ENCODE results near the gene MRPL18. TPM values are rescaled to one million over a fixed set of nuclear protein-coding genes. Genes with fewer than 3 reads are reported as not detected.
A peak's percentile ranks its signal among the peaks of the same experiment; 100 is the strongest.
"Not testable (repeated sequence)": the region's sequence is repeated elsewhere in the genome, so short reads cannot be mapped to it uniquely, and the experiment has no call there.

MRPL18 gene
- total RNA-seq, 2 donors from 2014 or later: 23.2 to 24.9 TPM

DNA sequence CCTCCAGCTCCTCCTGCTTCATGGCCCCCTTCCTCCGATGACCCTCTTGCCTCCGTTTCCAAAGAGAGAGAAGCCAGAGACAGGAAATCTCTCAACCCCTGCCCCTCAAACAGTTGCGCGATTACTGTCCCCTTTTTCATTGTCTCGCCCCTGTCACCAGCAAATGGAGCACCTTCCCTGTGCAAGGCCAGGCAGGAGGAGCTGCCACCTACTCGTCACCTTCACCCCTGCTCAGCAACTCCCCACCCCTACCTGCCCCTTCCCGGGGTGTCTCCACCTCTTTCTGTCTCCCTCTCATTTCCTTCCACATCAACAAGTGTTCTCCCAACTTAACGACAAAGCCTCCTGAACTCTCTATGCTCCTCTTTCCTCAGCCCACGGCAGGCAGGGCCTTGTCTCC lies 23.5 kb downstream of the MRPL18 start:
- peaks cover 7% of the 10 kb centered on the region for H3K4me1 Mint-ChIP-seq
- ATAC-seq (no peak), DNase-seq (no peak)
- H3K36me3 Mint-ChIP-seq (ENCODE audit: low read depth): peaks cover 8% of the 10 kb centered on the region
- H3K27me3 Mint-ChIP-seq: no peaks in the 10 kb centered on the region
- no peaks in the 10 kb centered on the region for H3K9me3 ChIP-seq (ENCODE audit: control insufficient read depth, low read length, poor library complexity, severe bottlenecking)
- H3K4me3 Mint-ChIP-seq: no peak overlapping the region
- H3K27ac Mint-ChIP-seq: no peak overlapping the region

GRCh38 chr6:159815410-159815809 lies 25.1 kb downstream of the MRPL18 start:
- Mint-ChIP-seq H3K27me3 (no peaks in the 10 kb centered on the region), H3K36me3 (ENCODE audit: low read depth) (peaks cover 8% of the 10 kb centered on the region), H3K4me1 (peaks cover 19% of the 10 kb centered on the region), H3K4me3 (no peak overlapping the region), H3K27ac (no peak overlapping the region)
- H3K9me3 ChIP-seq (ENCODE audit: control insufficient read depth, low read length, poor library complexity, severe bottlenecking): no peaks in the 10 kb centered on the region
- DNase-seq: no peak
- ATAC-seq: no peak

DNA sequence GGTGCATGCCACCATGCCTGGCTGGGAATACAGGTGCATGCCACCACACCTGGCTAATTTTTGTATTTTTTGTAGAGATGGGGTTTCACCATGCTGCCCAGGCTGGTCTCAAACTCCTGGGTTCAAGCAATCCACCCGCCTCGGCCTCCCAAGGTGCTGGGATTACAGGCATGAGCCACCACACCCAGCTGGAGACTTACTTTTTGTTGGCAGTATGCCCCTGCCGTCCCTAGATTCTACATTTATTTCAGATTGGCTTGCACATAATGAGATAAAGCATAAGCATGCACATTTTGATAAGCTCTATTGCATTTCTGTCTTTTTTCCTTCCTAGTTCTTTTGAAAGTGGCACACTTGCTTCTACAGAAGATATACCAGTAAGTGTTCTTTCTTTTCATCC lies 26.5 kb downstream of the MRPL18 start:
- not testable (repeated sequence) for H3K36me3 Mint-ChIP-seq (ENCODE audit: low read depth); H3K9me3 ChIP-seq (ENCODE audit: control insufficient read depth, low read length, poor library complexity, severe bottlenecking); H3K27ac Mint-ChIP-seq; ATAC-seq; DNase-seq; H3K4me3 Mint-ChIP-seq; H3K27me3 Mint-ChIP-seq
- peaks cover 19% of the 10 kb centered on the region for H3K4me1 Mint-ChIP-seq

DNA sequence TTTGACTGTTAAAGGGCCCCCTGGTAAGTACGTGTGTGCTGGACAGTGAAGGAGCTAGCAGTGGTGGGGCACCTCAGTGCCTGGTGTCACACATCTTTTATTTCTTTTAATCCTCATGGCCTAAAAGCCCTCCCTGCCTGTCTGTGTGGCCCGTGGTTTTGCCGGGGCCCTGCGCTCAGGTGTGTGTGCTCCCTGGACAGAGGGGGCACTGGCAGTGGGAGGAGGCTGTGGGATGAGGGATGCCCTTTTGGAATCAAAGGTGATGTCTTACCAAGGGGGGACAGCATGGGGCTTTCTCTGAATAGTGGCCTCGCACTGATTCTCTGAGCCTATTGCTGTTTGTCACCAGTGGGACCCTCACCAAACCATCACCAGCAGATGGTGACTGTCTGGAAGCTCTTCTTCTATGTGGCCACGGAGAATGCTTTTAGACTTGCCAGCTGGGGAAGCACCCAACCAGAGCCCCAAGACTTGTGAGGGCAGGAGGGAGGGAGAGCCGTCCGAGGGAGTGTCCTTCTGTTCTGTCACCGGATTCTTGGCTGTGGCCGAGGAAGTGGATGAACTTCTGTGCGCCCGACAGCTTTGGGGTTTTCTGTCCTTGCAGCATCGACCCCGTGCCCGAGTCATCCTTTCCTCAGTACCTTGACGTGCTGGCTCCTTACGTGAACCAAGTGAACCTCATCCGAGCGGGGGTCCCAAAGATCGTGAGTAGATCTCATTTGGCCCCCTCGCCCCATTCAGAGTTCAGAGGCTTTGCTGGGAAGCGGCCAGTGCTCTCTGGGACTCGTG lies 27.9 kb downstream of the MRPL18 start:
- H3K27me3 Mint-ChIP-seq: no peaks in the 10 kb centered on the region
- H3K27ac Mint-ChIP-seq: peak overlapping the region; percentile 79
- peaks cover 8% of the 10 kb centered on the region for H3K36me3 Mint-ChIP-seq (ENCODE audit: low read depth)
- ATAC-seq (no peak), DNase-seq (no peak)
- H3K9me3 ChIP-seq (ENCODE audit: control insufficient read depth, low read length, poor library complexity, severe bottlenecking): no peaks in the 10 kb centered on the region
- no peak overlapping the region for H3K4me3 Mint-ChIP-seq
- H3K4me1 Mint-ChIP-seq: peaks cover 21% of the 10 kb centered on the region

GRCh38 chr6:159819098-159819497 lies 28.8 kb downstream of the MRPL18 start:
- DNase-seq: no peak
- H3K27me3 Mint-ChIP-seq: no peaks in the 10 kb centered on the region
- H3K36me3 Mint-ChIP-seq (ENCODE audit: low read depth): peaks cover 5% of the 10 kb centered on the region
- H3K9me3 ChIP-seq (ENCODE audit: control insufficient read depth, low read length, poor library complexity, severe bottlenecking): no peaks in the 10 kb centered on the region
- ATAC-seq: no peak
- peaks cover 22% of the 10 kb centered on the region for H3K4me1 Mint-ChIP-seq
- peak overlapping the region; percentile 79 for H3K27ac Mint-ChIP-seq
- peak overlapping the region; percentile 88 for H3K4me3 Mint-ChIP-seq

DNA sequence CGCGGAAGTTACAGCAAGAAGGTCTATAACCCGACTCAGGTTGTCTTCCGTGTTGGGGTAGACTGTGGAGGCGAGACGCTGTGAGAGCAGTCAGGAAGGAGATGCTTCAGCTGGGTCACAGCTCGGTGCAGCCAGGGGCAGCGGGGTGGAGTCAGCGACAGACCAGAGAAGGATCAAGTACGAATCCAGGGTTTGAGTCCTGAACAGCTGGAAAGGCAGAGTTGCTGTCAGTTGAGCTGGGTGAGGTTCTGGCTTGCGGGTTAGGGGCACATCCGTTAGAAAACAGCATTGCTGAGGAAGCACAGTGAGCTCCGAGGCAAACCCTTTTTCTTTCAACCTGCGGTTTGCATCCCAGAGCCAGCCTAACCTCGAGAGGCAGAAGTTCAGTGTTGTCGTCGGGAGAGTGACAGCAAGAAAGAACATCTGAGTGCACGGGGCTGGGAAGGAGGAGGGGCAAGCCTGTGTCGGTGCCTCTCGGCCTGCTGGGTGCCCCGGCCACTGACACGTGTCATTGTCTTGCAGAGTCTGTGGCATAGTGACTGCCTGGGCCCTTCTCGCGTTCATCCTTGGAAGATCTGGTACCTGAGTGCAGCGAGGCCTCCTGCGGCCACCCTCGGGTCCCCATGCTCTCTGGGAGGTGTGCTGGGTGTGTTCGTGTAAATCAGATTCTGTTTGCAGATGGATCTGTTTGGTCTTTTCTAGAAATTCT lies 29.8 kb downstream of the MRPL18 start:
- H3K27ac Mint-ChIP-seq: peak overlapping the region; percentile 79
- DNase-seq (no peak), ATAC-seq (peak; percentile 89)
- peaks cover 22% of the 10 kb centered on the region for H3K4me1 Mint-ChIP-seq
- H3K4me3 Mint-ChIP-seq: peak overlapping the region; percentile 88
- H3K36me3 Mint-ChIP-seq (ENCODE audit: low read depth): peaks cover 5% of the 10 kb centered on the region
- no peaks in the 10 kb centered on the region for H3K9me3 ChIP-seq (ENCODE audit: control insufficient read depth, low read length, poor library complexity, severe bottlenecking)
- no peaks in the 10 kb centered on the region for H3K27me3 Mint-ChIP-seq

DNA sequence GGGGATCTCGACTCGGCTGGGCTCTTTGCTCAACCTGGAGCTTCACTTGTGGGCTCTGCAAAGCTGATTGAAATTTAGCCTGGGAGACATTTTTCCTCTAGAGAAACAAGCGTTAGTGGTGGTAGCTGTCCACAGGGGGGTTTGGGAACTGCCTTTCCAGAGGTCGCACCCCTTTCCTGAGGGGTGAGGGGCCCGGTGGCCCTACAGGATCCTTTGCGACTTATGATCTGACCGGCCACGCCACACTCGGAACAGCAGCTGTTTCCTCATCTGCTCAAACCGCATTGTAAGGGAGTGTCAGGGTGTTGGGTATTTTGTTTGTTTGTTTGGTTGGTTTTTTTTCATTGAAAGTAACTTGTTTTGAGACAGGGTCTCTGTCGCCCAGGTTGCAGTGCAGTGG lies 30.9 kb downstream of the MRPL18 start:
- no peaks in the 10 kb centered on the region for H3K9me3 ChIP-seq (ENCODE audit: control insufficient read depth, low read length, poor library complexity, severe bottlenecking)
- DNase-seq (no peak), ATAC-seq (no peak)
- H3K27me3 Mint-ChIP-seq: no peaks in the 10 kb centered on the region
- no peak overlapping the region for H3K27ac Mint-ChIP-seq
- no peak overlapping the region for H3K4me3 Mint-ChIP-seq
- peaks cover 5% of the 10 kb centered on the region for H3K36me3 Mint-ChIP-seq (ENCODE audit: low read depth)
- peaks cover 21% of the 10 kb centered on the region for H3K4me1 Mint-ChIP-seq

GRCh38 chr6:159821726-159822125 lies 31.5 kb downstream of the MRPL18 start:
- H3K4me3 Mint-ChIP-seq: no peak overlapping the region
- peaks cover 5% of the 10 kb centered on the region for H3K36me3 Mint-ChIP-seq (ENCODE audit: low read depth)
- no peaks in the 10 kb centered on the region for H3K9me3 ChIP-seq (ENCODE audit: control insufficient read depth, low read length, poor library complexity, severe bottlenecking)
- no peak for DNase-seq
- H3K4me1 Mint-ChIP-seq: peaks cover 19% of the 10 kb centered on the region
- no peak overlapping the region for H3K27ac Mint-ChIP-seq
- no peaks in the 10 kb centered on the region for H3K27me3 Mint-ChIP-seq
- ATAC-seq: no peak

GRCh38 chr6:159823953-159824352 lies 33.7 kb downstream of the MRPL18 start:
- no peak overlapping the region for H3K4me3 Mint-ChIP-seq
- no peak overlapping the region for H3K27ac Mint-ChIP-seq
- peaks cover 5% of the 10 kb centered on the region for H3K36me3 Mint-ChIP-seq (ENCODE audit: low read depth)
- ATAC-seq: no peak
- DNase-seq: no peak
- H3K4me1 Mint-ChIP-seq: peaks cover 19% of the 10 kb centered on the region
- no peaks in the 10 kb centered on the region for H3K27me3 Mint-ChIP-seq
- H3K9me3 ChIP-seq (ENCODE audit: control insufficient read depth, low read length, poor library complexity, severe bottlenecking): no peaks in the 10 kb centered on the region

DNA sequence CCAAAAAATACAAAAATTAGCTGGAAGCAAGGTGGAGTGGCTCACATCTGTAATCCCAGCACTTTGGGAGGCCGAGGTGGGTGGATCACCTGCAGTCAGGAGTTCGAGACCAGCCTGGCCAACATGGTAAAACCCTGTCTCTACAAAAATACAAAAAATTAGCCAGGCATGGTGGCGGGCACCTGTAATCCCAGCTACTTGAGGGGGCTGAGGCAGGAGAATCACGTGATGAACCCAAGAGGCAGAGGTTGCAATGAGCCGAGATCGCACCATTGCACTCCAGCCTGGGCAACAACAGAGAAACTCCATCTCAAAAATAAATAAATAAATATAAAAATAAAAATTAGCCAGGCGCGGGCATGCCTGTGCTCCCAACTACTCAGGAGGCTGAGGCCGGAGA lies 34.4 kb downstream of the MRPL18 start:
- not testable (repeated sequence) for DNase-seq; H3K4me3 Mint-ChIP-seq; H3K27me3 Mint-ChIP-seq; H3K27ac Mint-ChIP-seq; H3K36me3 Mint-ChIP-seq (ENCODE audit: low read depth); H3K9me3 ChIP-seq (ENCODE audit: control insufficient read depth, low read length, poor library complexity, severe bottlenecking); ATAC-seq
- H3K4me1 Mint-ChIP-seq: peaks cover 14% of the 10 kb centered on the region

GRCh38 chr6:159826004-159826403 lies 35.7 kb downstream of the MRPL18 start:
- Mint-ChIP-seq H3K27ac (no peak overlapping the region), H3K4me3 (no peak overlapping the region), H3K36me3 (ENCODE audit: low read depth) (peaks cover 5% of the 10 kb centered on the region), H3K27me3 (peaks cover under 1% of the 10 kb centered on the region), H3K4me1 (peaks cover 6% of the 10 kb centered on the region)
- no peak for ATAC-seq
- no peak for DNase-seq
- no peaks in the 10 kb centered on the region for H3K9me3 ChIP-seq (ENCODE audit: control insufficient read depth, low read length, poor library complexity, severe bottlenecking)

GRCh38 chr6:159826968-159827647 lies 36.8 kb downstream of the MRPL18 start:
- no peak overlapping the region for H3K4me3 Mint-ChIP-seq
- ATAC-seq (no peak), DNase-seq (no peak)
- H3K36me3 Mint-ChIP-seq (ENCODE audit: low read depth): peaks cover 5% of the 10 kb centered on the region
- peaks cover 7% of the 10 kb centered on the region for H3K27me3 Mint-ChIP-seq
- no peaks in the 10 kb centered on the region for H3K9me3 ChIP-seq (ENCODE audit: control insufficient read depth, low read length, poor library complexity, severe bottlenecking)
- H3K27ac Mint-ChIP-seq: no peak overlapping the region
- peaks cover 9% of the 10 kb centered on the region for H3K4me1 Mint-ChIP-seq

GRCh38 chr6:159828074-159828473 lies 37.8 kb downstream of the MRPL18 start:
- peaks cover under 1% of the 10 kb centered on the region for H3K36me3 Mint-ChIP-seq (ENCODE audit: low read depth)
- no peak for ATAC-seq
- no peak overlapping the region for H3K4me3 Mint-ChIP-seq
- peaks cover 7% of the 10 kb centered on the region for H3K4me1 Mint-ChIP-seq
- no peaks in the 10 kb centered on the region for H3K9me3 ChIP-seq (ENCODE audit: control insufficient read depth, low read length, poor library complexity, severe bottlenecking)
- H3K27me3 Mint-ChIP-seq: peaks cover 7% of the 10 kb centered on the region
- H3K27ac Mint-ChIP-seq: no peak overlapping the region
- DNase-seq: no peak

All from T-helper 17 cell (primary cell).